Spinal cord (tissue), 10 donors: ENCODE measurements around the gene TTC39A. TPM values are rescaled to one million over a fixed set of nuclear protein-coding genes. Genes with fewer than 3 reads are reported as not detected.

ENCODE experiments used
- DNase-seq, 6 donors: peaks; one replicate each; pipeline versions ENCODE4 v3.0.0 to v3.0.0-alpha.2; 2013 to 2015; ENCODE audit warnings: low spot score in 6 of 6, low read depth in 4 of 6
- H3K27ac ChIP-seq: one replicate; pipeline ENCODE4 v1.5.1; 2013; ENCODE audit warnings: low read depth, low read length, control low read depth
- H3K27me3 ChIP-seq: one replicate; pipeline ENCODE4 v1.6.1; 2013; ENCODE audit warnings: low read length; ENCODE audit not compliant: control insufficient read depth, insufficient read depth
- H3K36me3 ChIP-seq: one replicate; pipeline ENCODE4 v1.6.1; 2013; ENCODE audit warnings: low read length; ENCODE audit not compliant: control insufficient read depth, insufficient read depth
- H3K4me1 ChIP-seq: one replicate; pipeline ENCODE4 v1.6.1; 2013; ENCODE audit warnings: low read length; ENCODE audit not compliant: control insufficient read depth, insufficient read depth
- H3K4me3 ChIP-seq: one replicate; pipeline ENCODE4 v1.5.1; 2013; ENCODE audit warnings: low read depth, low read length, control low read depth
- H3K9me3 ChIP-seq: one replicate; pipeline ENCODE4 v1.6.1; 2013; ENCODE audit warnings: low read length; ENCODE audit not compliant: control insufficient read depth, insufficient read depth
- WGBS: methylation state at CpG from one replicate; pipeline ENCODE4 v1.1.5; 2013; ENCODE audit warnings: missing lambda C conversion rate; ENCODE audit not compliant: insufficient coverage; 5-methylcytosine and 5-hydroxymethylcytosine counted together
- polyA plus RNA-seq, 2 donors: library from polyadenylated mRNA; unstranded; fragments of 120-200 nt; gene quantifications; one replicate each; pipeline ENCODE4 v1.2.1, GENCODE V29; 2013; ENCODE audit not compliant: insufficient read length in 2 of 2
- total RNA-seq, 2 donors: library from RNA; depleted of rRNA in 1 of 2; stranded (reverse); fragments of 120-200 nt in 1 of 2; fragments of >200 nt in 1 of 2; gene quantifications; one replicate each; pipeline versions ENCODE4 v1.2.3 to v1.2.4, GENCODE V29; 2013 to 2014
- donor health status: healthy.

Gene TTC39A
- total and polyA plus RNA-seq, 4 donors = 3.3 to 15.1 (median 11.5) TPM

GRCh38 chr1:51293898-51294515, 36.4 kb downstream of the TTC39A start:
- Histone ChIP-seq H3K36me3 (peaks cover 6% of the 10 kb centered on the region), H3K27ac (no peak overlapping the region), H3K27me3 (no peaks in the 10 kb centered on the region), H3K4me3 (no peak overlapping the region), H3K4me1 (peaks cover 18% of the 10 kb centered on the region), H3K9me3 (no peaks in the 10 kb centered on the region)
- WGBS = 68% methylated on average over 7 of the region's 13 CpGs
- DNase-seq = no peak

- WGBS = 97% methylated on average over 5 of the region's 5 CpGs
- H3K27ac ChIP-seq = no peak overlapping the region
- no peak for DNase-seq
- no peaks in the 10 kb centered on the region for H3K27me3 ChIP-seq
- H3K36me3 ChIP-seq = peaks cover 2% of the 10 kb centered on the region
- no peaks in the 10 kb centered on the region for H3K9me3 ChIP-seq
- no peaks in the 10 kb centered on the region for H3K4me1 ChIP-seq
- no peak overlapping the region for H3K4me3 ChIP-seq
Measured at GRCh38 chr1:51290489-51290847, 39.9 kb downstream of the TTC39A start.

GRCh38 chr1:51289676-51290488, 40.5 kb downstream of the TTC39A start:
- no peaks in the 10 kb centered on the region for H3K9me3 ChIP-seq
- H3K27me3 ChIP-seq = no peaks in the 10 kb centered on the region
- no peaks in the 10 kb centered on the region for H3K4me1 ChIP-seq
- H3K36me3 ChIP-seq = peaks cover 2% of the 10 kb centered on the region
- DNase-seq = no peak
- no peak overlapping the region for H3K4me3 ChIP-seq
- H3K27ac ChIP-seq = no peak overlapping the region
- WGBS = 85% methylated on average over 4 of the region's 8 CpGs

- H3K36me3 ChIP-seq = peaks cover 2% of the 10 kb centered on the region
- H3K4me1 ChIP-seq = no peaks in the 10 kb centered on the region
- no peak for DNase-seq
- 92% methylated on average over 5 of the region's 5 CpGs for WGBS
- no peaks in the 10 kb centered on the region for H3K9me3 ChIP-seq
- no peaks in the 10 kb centered on the region for H3K27me3 ChIP-seq
- H3K27ac ChIP-seq = no peak overlapping the region
- H3K4me3 ChIP-seq = no peak overlapping the region
Measured at GRCh38 chr1:51288578-51288977, 41.8 kb downstream of the TTC39A start.

GRCh38 chr1:51287966-51288365, 42.4 kb downstream of the TTC39A start:
- 89% methylated on average over 8 of the region's 8 CpGs for WGBS
- H3K27ac ChIP-seq = no peak overlapping the region
- H3K9me3 ChIP-seq = no peaks in the 10 kb centered on the region
- H3K27me3 ChIP-seq = no peaks in the 10 kb centered on the region
- H3K4me3 ChIP-seq = no peak overlapping the region
- H3K4me1 ChIP-seq = no peaks in the 10 kb centered on the region
- no peak for DNase-seq
- peaks cover 2% of the 10 kb centered on the region for H3K36me3 ChIP-seq

- Histone ChIP-seq H3K27me3 (no peaks in the 10 kb centered on the region), H3K27ac (no peak overlapping the region), H3K9me3 (no peaks in the 10 kb centered on the region), H3K36me3 (peaks cover 2% of the 10 kb centered on the region), H3K4me1 (no peaks in the 10 kb centered on the region), H3K4me3 (no peak overlapping the region)
- no peak for DNase-seq
- WGBS = no CpG with 5 or more reads among the region's 1 CpG
Measured at GRCh38 chr1:51285055-51285454, 45.3 kb downstream of the TTC39A start.

GRCh38 chr1:51284487-51284954, 45.8 kb downstream of the TTC39A start:
- Histone ChIP-seq H3K9me3 (no peaks in the 10 kb centered on the region), H3K4me3 (no peak overlapping the region), H3K36me3 (peaks cover 4% of the 10 kb centered on the region), H3K4me1 (no peaks in the 10 kb centered on the region), H3K27me3 (no peaks in the 10 kb centered on the region), H3K27ac (no peak overlapping the region)
- DNase-seq = peak in 1 of 6 donors; percentile 21

- H3K4me1 ChIP-seq = no peaks in the 10 kb centered on the region
- no peak overlapping the region for H3K27ac ChIP-seq
- H3K36me3 ChIP-seq = peaks cover 4% of the 10 kb centered on the region
- H3K9me3 ChIP-seq = no peaks in the 10 kb centered on the region
- H3K27me3 ChIP-seq = no peaks in the 10 kb centered on the region
- H3K4me3 ChIP-seq = no peak overlapping the region
- no peak for DNase-seq
- 88% methylated on average over 1 of the region's 5 CpGs for WGBS
Measured at GRCh38 chr1:51283979-51284378, 46.4 kb downstream of the TTC39A start.

- 86% methylated on average over 1 of the region's 5 CpGs for WGBS
- no peak overlapping the region for H3K4me3 ChIP-seq
Measured at GRCh38 chr1:51282605-51283004, 47.8 kb downstream of the TTC39A start.

GRCh38 chr1:51281807-51282206, 48.6 kb downstream of the TTC39A start:
- Histone ChIP-seq H3K4me1 (no peaks in the 10 kb centered on the region), H3K9me3 (no peaks in the 10 kb centered on the region), H3K27ac (no peak overlapping the region), H3K4me3 (no peak overlapping the region), H3K27me3 (no peaks in the 10 kb centered on the region), H3K36me3 (peaks cover 4% of the 10 kb centered on the region)
- 90% methylated on average over 2 of the region's 5 CpGs for WGBS
- no peak for DNase-seq

More at GRCh38 chr1:51282605-51283004, 47.8 kb downstream of the TTC39A start:
- Histone ChIP-seq H3K9me3 (no peaks in the 10 kb centered on the region), H3K4me1 (no peaks in the 10 kb centered on the region), H3K36me3 (peaks cover 4% of the 10 kb centered on the region), H3K27ac (no peak overlapping the region), H3K27me3 (no peaks in the 10 kb centered on the region)
- no peak for DNase-seq
